HG03520 (cell line): ENCODE measurements around the gene ACIN1.

Experiments used
- ATAC-seq: cut with Tn5 transposase; IDR thresholded peaks from one replicate; pipeline ENCODE4 v1.9.1; 2021; ENCODE audit warnings: mild to moderate bottlenecking, moderate library complexity; ENCODE audit not compliant: unreplicated experiment

Gene ACIN1

DNA sequence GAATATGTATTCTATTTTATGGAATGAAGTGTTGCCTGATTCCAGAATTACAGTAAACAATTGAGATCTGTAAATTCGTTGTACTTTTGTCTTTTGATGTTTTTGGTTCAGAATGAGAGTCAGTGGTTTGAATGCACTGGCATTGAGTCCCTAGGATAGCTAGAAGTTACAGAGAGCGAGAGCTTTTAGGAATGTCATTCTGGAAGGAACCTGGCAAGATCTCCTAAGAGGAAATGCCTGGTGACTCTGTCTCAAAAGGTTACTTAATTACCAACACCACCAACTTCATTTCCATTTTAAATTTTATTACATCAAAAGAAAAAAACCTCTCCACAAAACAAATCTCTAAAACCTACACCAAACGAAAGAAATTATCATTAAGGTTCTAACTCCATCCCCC is 30.1 kb upstream of the ACIN1 start:
- ATAC-seq, result no peak

- no peak for ATAC-seq
Observed at GRCh38 chr14:23124337-23124954, 29.5 kb upstream of the ACIN1 start.

DNA sequence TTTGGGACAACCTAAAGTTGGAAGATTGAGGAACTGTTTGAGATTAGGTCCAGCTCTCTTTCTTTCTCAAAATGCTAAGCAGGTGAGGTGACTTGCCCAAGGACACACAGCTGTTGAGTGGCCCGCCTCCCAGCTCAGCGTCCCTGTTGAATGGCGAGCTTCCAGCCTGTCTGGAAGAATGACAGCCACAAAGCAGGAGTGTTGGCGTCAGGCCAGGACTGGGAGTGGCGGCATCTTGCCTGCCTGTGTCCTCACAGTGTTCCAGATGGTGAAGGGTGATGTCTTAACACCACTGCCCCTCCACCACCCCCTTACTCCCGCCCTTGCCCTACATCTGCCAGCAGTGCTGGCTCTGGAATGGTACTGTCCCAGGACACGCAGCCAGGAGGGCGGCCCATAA is 28.5 kb upstream of the ACIN1 start:
- ATAC-seq, result no peak

DNA sequence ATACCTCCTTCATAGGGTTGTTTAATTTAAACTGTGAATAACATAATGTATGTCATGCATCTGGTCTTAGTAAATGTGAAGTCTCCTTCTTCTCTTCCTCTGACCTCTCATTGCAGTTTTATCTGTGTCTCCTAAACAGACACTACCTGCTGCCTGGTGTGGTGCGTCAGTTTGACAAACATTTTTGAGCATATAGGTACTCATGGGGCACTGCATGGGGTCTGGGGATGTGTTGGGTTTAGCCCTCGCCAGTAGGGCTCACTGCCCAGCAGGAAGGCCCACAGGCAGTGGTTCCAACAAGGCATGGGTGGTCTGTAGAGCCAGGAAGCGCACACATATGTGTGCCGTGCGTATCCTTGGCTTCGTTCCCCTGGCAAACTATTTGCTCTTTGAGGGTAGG is 27.1 kb upstream of the ACIN1 start:
- no peak for ATAC-seq

DNA sequence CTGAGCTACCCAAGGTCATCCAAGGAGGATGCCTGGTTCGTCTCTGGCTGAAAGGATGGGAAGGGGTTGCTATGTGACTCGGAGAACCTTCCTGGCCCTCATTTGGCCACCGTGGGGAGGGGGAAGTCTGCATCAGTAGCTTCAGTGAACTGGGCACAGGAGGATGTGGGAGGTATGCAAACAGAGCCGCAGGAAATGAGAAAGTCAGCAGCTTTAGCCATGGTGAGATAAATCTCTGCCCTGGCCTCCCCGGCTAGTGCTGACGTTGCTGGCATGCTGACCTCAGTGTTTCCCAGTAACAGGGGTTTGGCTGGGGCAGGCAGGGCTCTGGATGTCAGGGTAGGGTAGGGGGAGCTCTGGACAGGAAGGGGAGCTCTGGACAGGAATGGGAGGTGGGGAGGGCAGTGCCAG is 26.4 kb upstream of the ACIN1 start:
- ATAC-seq, result no peak

GRCh38 chr14:23120541-23121251 is 25.8 kb upstream of the ACIN1 start:
- peak; percentile 62 for ATAC-seq

DNA sequence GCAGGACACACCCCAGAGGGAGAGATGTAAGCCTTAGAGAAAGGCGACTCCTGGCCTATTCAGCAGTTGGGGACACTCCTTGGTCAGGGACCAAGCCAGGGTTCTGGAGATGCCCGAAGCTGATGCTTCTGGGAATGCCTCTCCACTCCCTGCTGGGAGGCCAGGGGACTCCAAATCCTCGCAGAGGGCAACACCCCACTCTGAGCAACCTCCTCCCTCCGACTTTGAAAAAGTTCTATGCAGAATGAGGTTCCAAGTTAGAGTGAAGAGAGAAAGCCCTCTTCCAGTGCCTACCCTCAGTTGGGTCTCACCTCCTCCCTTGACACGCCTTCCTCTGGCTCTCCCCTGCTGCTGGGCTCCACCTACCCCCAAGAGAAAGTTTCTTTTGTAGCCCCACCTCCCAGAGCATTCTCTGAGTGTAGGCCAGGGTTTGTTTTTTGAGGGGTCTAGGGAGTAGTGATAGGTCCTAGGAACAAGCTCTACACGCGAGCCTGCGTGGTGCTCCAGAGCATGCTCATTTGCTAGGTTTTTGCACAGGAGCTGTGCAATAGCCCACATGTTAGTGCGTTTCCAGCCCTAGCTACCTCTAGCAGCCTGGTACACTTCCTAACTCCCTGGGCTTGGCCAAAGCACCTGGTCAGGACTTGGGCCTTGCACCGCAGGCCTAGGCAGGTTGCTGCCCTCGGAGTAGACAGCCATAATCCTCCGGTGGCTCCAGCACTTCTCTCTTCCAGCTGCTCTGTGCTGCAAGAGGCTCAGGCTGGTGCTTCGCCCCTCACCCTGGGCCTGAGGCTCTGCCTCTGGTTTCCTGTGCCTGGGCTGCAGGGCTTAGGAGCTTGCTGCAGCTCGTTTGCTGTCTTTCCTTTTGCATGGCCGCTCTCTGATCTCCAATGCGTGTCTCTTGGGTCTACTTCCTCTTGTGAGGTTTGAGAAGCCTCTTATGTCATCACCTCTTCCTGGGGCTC is 24.7 kb upstream of the ACIN1 start:
- no peak for ATAC-seq

- no peak for ATAC-seq
Observed at GRCh38 chr14:23118506-23119362, 23.8 kb upstream of the ACIN1 start, which contains the start of gene CEBPE. CEBPE (minus strand) TSS chr14:23119255; CDS start chr14:23119091, 164 bp downstream.

DNA sequence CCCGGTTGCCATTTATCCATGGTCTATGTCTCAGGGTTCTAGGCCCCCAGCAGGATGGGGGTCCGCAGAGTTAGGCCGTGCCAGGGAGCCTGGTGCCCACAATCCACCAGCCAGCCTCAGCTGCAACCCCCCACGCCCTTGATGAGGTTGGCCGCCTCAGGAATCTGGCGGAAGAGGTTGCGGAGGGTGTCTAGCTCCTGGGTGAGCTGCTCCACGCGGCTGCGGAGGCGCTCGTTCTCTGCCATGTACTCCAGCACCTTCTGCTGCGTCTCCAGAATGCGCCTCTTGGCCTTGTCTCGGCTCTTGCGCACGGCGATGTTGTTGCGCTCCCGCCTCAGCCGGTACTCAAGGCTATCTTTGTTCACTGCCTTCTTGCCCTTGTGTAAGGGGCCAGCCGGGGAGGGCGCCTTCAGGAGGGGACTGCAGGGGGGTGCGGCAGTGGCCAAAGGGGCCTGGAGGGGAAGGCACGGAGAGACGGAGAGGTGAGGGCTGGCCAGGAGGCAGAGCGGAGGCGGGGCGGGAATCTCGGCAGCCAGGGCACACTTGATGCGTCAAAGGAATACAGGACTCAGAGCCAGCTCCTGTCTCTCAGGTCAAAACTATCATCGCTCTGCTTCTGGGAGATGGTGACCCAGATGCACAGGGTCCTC is 22.6 kb upstream of the ACIN1 start:
- ATAC-seq, result no peak

- ATAC-seq, result no peak
Observed at GRCh38 chr14:23115918-23116317, 21.0 kb upstream of the ACIN1 start.

DNA sequence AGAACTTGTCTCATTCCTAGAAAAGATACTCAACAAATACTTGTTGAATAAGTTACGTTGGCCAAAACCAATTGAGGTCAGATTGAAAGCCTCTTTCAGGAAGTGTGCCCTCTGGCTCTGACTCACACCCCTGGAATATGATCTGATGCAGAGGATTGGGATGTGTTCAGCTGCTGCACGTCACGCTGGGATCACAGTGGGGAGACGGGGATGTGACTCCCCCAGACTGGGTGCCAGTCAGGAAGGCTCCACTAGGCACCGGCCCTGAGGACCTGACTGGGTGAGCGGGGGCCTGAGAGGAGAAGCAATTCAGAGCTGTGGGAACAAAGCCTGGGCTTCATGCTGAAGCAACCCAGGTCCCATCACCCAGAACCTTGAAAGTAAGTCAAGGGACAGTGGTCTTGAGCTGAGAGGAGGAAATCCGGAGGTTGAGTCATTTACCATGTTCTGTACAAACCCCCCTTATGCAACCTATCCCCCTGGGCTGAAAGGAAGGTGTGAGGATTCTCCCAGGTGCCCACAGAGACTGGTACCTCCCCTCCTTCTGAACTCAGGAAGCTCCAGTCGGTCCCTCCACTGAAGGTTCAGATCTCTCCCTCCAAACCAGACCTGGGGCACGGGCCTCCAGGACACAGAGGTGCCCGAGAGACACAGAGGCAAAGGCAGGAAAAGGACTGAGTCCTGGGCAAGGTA is 20.2 kb upstream of the ACIN1 start:
- ATAC-seq, result no peak

DNA sequence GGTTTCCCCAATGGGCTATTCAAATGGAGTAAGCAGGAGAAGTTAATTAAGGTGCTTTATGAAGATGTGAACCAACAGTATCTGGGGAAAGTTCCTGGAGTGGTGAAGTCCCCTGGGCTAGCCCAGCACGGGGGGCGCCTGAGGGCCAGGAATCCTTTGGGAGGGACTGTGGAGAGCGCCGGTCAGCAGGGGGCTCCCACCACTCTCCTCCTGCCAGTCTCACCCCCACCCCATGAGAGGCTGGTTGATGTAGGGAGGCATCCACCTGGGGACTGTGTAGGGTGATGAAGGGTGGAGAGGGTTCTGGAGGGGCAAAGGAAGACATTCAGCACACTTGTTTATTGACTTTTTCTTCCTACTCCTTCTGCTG is 19.7 kb upstream of the ACIN1 start:
- no peak for ATAC-seq

GRCh38 chr14:23114120-23114458 is 19.2 kb upstream of the ACIN1 start:
- ATAC-seq, result no peak

GRCh38 chr14:23113431-23114119 is 18.6 kb upstream of the ACIN1 start:
- no peak for ATAC-seq

- ATAC-seq, result no peak
Observed at GRCh38 chr14:23112359-23113178, 17.6 kb upstream of the ACIN1 start.

DNA sequence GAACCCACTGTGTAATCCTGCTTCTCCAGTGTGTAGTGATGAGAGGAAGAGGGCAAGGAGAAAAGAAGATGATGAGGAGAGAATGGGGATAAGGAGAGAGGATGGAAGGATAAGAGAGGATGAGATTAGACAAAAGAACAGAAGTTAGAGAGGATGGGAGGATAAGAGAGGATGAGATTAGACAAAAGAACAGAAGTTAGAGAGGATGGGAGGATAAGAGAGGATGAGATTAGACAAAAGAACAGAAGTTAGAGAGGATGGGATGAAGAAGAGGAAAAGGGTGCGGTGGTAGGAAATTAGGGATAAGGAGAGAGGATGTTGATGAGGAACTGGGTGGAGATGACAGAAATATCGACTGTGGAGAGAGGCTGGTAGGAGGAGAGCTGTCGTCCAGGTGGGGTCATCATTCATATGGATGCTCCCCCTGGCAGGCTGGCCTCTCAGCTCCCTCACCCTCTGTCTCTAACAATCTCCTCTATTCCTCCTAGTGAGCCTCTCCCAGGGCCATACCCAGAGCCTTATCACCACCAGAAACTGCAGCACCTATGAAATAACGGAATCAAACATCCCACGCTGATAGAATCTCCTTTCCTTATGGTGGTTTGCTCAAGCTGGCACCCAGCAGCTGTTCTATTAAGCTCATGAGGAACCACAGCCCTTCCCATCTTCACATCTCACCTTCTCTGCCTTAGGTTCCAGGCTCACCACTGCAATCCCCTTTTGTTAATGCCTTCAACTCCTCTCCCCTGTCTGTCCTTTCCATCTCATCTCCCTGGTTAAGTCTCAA is 15.8 kb upstream of the ACIN1 start:
- no peak for ATAC-seq

DNA sequence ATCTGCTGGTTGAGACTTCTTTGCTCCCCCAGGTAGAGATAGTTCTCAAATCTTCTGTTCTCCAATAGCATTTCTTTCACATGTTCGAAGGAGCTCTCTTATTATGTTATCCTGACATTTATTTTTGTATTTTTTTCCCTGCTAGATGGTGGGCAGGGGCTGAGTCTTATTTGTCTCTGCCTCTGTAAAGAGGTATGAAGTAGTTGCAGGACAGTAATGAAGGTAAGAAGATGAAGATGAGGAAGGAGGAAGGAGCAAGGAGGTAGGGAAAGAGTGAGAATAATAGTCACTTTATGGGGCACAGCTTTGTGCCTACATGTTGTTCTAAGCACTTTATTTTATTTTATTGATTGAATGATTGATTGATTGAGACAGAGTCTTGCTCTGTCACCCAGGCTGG is 14.8 kb upstream of the ACIN1 start:
- ATAC-seq, result no peak
